GM12878 (cell line): ENCODE results near the gene ARHGAP45. TPM values are rescaled to one million over a fixed set of nuclear protein-coding genes. Genes with fewer than 3 reads are reported as not detected.

Experiments used
- CREB1 ChIP-seq: IDR thresholded peaks from 2 replicates; pipeline ENCODE4 v1.6.1; 2012; ENCODE audit warnings: low read depth, mild to moderate bottlenecking, inconsistent platforms
- HDGF ChIP-seq: fragments of 450-650 bp; IDR thresholded peaks from 2 replicates; pipeline ENCODE4 v1.6.1; 2016; ENCODE audit warnings: antibody characterized with exemption
- RELA ChIP-seq: fragments of 450-650 bp; IDR thresholded peaks from 2 replicates; pipeline ENCODE4 v1.8.0; 2014; ENCODE audit warnings: borderline replicate concordance; ENCODE audit not compliant: partially characterized antibody
- RUNX3 ChIP-seq: IDR thresholded peaks from 2 replicates; pipeline ENCODE4 v1.6.1; 2012; ENCODE audit warnings: low read length, inconsistent platforms
- SIX5 ChIP-seq: IDR thresholded peaks from 2 replicates; pipeline ENCODE4 v1.6.1; 2011; ENCODE audit warnings: mild to moderate bottlenecking, low read depth, low read length, moderate library complexity; ENCODE audit not compliant: severe bottlenecking
- SMC3 ChIP-seq: IDR thresholded peaks from 2 replicates; pipeline ENCODE4 v1.6.1; 2011; ENCODE audit warnings: low read length, improper control_type of control experiment, borderline replicate concordance
- ZBTB40 ChIP-seq: fragments of 450-650 bp; IDR thresholded peaks from 2 replicates; pipeline ENCODE4 v1.6.1; 2016; ENCODE audit warnings: mild to moderate bottlenecking, moderate library complexity, borderline replicate concordance
- ZNF207 ChIP-seq: fragments of 450-650 bp; IDR thresholded peaks from 2 replicates; pipeline ENCODE4 v1.6.1; 2014; ENCODE audit warnings: antibody characterized with exemption, mild to moderate bottlenecking, borderline replicate concordance
- polyA plus RNA-seq, 11 experiments: library from polyadenylated mRNA; depleted of rRNA in 4 of 11; unstranded in 6 of 11; stranded (reverse) in 5 of 11; fragments of >200 nt; fragmentation: Nextera tagmentation in 4 of 11; fragmentation: Illumina TruSeq in 1 of 11; extraction: Ambion mirVana in 4 of 11; extraction: Trizol in 1 of 11; gene quantifications; 1 replicate in 1 of 11; 2 replicates in 10 of 11; pipeline versions ENCODE4 v1.2.1 to v1.2.3, GENCODE V29; 2011 to 2016; ENCODE audit warnings: inconsistent platforms in 2 of 11, missing spikeins in 2 of 11, low read depth in 1 of 11
- total RNA-seq, 4 experiments: library from RNA; depleted of rRNA in 3 of 4; stranded (reverse); fragments of >200 nt in 3 of 4; fragmentation: Illumina TruSeq in 1 of 4; extraction: Trizol in 1 of 4; gene quantifications; 2 replicates each; pipeline versions ENCODE4 v1.2.1 to v1.2.3, GENCODE V29; 2013 to 2021

Gene ARHGAP45
- total and polyA plus RNA-seq, 10 of the 15 experiments (the other 5 are each of a cell fraction or from before 2014, with no cell fraction given), result 1.4 to 151 (median 59.9) TPM

GRCh38 chr19:1094978-1095701 lies 28.2 kb downstream of the ARHGAP45 start, which contains the start of gene POLR2E (continued):
- TF ChIP-seq SIX5 (peak; percentile 87), SMC3 (no peak), RELA (peak; percentile 51), RUNX3 (0 out of 2 replicates have a peak, but pooled peaks have one; percentile 9), ZNF207 (peak; percentile 70; the same call in 1 of the 2 replicates), CREB1 (peak; percentile 76), ZBTB40 (peak; percentile 55; the same call in 1 of the 2 replicates), HDGF (peak; percentile 53; the same call in 1 of the 2 replicates)
- TF ChIP-seq, all 136 proteins: peak for 41
